LNCaP clone FGC (cell line): ENCODE data around the gene SGIP1.

Experiments
- DNase-seq: peaks from one replicate; pipeline ENCODE4 v3.0.0-alpha.2; 2011; ENCODE audit warnings: low read depth
- H3K4me3 ChIP-seq: 2 replicates; pipeline ENCODE4 v1.5.1; 2011; ENCODE audit warnings: mild to moderate bottlenecking, low read depth, low read length, control low read depth
- TF ChIP-seq, protein P1 (sequence below): IDR thresholded peaks from 2 replicates; pipeline ENCODE4 v1.5.1; 2012; ENCODE audit warnings: mild to moderate bottlenecking; ENCODE audit not compliant: control insufficient read depth, insufficient read depth; ENCODE audit errors: extremely low read depth

The SGIP1 gene

GRCh38 chr1:66494482-66494881 is 39.5 kb upstream of the SGIP1 start:
- H3K4me3 ChIP-seq, result no peak overlapping the region
- DNase-seq, result no peak
- TF ChIP-seq, protein P1, sequence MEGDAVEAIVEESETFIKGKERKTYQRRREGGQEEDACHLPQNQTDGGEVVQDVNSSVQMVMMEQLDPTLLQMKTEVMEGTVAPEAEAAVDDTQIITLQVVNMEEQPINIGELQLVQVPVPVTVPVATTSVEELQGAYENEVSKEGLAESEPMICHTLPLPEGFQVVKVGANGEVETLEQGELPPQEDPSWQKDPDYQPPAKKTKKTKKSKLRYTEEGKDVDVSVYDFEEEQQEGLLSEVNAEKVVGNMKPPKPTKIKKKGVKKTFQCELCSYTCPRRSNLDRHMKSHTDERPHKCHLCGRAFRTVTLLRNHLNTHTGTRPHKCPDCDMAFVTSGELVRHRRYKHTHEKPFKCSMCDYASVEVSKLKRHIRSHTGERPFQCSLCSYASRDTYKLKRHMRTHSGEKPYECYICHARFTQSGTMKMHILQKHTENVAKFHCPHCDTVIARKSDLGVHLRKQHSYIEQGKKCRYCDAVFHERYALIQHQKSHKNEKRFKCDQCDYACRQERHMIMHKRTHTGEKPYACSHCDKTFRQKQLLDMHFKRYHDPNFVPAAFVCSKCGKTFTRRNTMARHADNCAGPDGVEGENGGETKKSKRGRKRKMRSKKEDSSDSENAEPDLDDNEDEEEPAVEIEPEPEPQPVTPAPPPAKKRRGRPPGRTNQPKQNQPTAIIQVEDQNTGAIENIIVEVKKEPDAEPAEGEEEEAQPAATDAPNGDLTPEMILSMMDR, result no peak

DNA sequence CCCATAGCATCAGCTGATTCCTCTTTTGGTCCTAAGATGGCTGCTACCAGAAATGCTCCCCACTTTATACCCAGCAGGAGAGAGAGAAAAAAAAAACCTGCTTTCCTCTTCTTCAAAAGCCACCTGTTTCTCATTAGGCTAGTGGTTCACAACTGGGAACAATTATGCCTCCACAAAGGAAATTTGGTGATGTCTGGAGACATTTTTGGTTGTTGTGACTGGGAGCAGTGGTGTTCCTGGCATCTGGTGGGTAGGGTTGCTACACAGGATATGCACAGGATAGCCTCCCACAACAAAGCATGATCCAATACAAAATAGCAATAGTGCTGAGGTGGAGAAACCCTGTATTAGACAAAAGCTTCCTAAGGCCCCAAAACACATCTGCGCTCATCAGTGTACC is 38.5 kb upstream of the SGIP1 start:
- no peak for DNase-seq
- H3K4me3 ChIP-seq, result no peak overlapping the region
- TF ChIP-seq, protein P1, result no peak

- TF ChIP-seq, protein P1, result no peak
- H3K4me3 ChIP-seq, result no peak overlapping the region
- DNase-seq, result no peak
These were observed 36.0 kb upstream of the SGIP1 start for GRCh38 chr1:66497910-66498309.

- DNase-seq, result no peak
- H3K4me3 ChIP-seq, result no peak overlapping the region
- TF ChIP-seq, protein P1, result no peak
These were observed 33.7 kb upstream of the SGIP1 start for GRCh38 chr1:66500301-66500700.

DNA sequence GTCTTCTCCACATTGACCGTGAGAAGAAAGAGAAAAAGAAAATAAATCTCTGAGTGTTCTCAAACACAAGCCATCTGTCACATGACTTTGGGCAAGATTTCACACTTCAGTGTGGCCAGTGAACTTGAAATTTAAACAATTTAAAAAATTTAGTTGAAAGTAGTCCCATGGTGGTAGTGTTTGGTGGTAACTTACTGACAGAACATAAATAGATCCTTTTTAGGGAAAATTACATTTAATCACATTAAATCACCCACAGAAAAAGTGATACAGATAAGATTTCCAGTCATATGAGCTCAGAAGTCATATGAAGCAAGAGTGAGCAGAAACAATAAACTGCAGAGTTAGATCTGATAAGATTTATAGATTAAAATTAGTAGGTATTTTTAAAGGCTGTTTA is 31.9 kb upstream of the SGIP1 start:
- TF ChIP-seq, protein P1, result no peak
- DNase-seq, result no peak

GRCh38 chr1:66503841-66504470 is 30.0 kb upstream of the SGIP1 start:
- H3K4me3 ChIP-seq, result 0 out of 2 replicates have a peak overlapping the region, but pooled peaks have one; percentile 7
- TF ChIP-seq, protein P1, result peak; percentile 84
- DNase-seq, result peak; percentile 46

More for the DNA sequence above, 31.9 kb upstream of the SGIP1 start:
- no peak overlapping the region for H3K4me3 ChIP-seq
